K562 (cell line): ENCODE results near the gene NPAS1. TPM values are rescaled to one million over a fixed set of nuclear protein-coding genes. Genes with fewer than 3 reads are reported as not detected.

Source experiments
- ATAC-seq: fragments of 200-7000 bp; cut with Tn5 transposase; 3 replicates; pipeline ENCODE4 v1.9.1; 2020; ENCODE audit warnings: moderate library complexity
- BruUV-seq: library from RNA; stranded (reverse); fragments of 400-500 nt; replicated peaks from 2 replicates; lab custom pipeline; 2021; lab: Mats Ljungman, UMichigan
- CTCF ChIA-PET: fragments of 300-600 bp; formaldehyde crosslinking; extraction: SDS; loops from one replicate; lab custom pipeline; 2021; ENCODE audit warnings: low intra/inter-chr PET ratio; lab: Yijun Ruan, JAX
- POLR2A ChIA-PET: fragments of 300-600, 350-650 bp; sonication (Branson Sonifier 250); formaldehyde crosslinking; extraction: SDS; loops from one replicate; lab custom pipeline; 2021; ENCODE audit warnings: antibody characterized with exemption, inconsistent platforms; lab: Yijun Ruan, JAX
- DNase-seq, 4 experiments: peaks; one replicate each; pipeline versions ENCODE4 v3.0.0 to v3.0.0-alpha.2; 2011 to 2018; ENCODE audit warnings: low spot score in 3 of 4, mixed read lengths in 3 of 4; ENCODE audit errors: extremely low read depth in 1 of 4
- FAIRE-seq: peaks from 2 replicates; lab custom pipeline; 2011; peaks lifted over from hg19 to GRCh38; lab: Jason Lieb, UNC
- H2AFZ ChIP-seq: 2 replicates; pipeline ENCODE4 v1.6.0; 2011; ENCODE audit warnings: low read depth, low read length, control low read depth, inconsistent platforms
- H3K27ac ChIP-seq: fragments of 200-600 bp; 3 replicates; pipeline ENCODE4 v1.8.0; 2011; ENCODE audit warnings: low read depth, mild to moderate bottlenecking, control low read depth, inconsistent platforms, low read length, moderate library complexity, mixed read lengths; ENCODE audit errors: extremely low read depth
- H3K27me3 ChIP-seq, 2 experiments: fragments of 300-600 bp in 1 of 2; 2 replicates in 1 of 2; 3 replicates in 1 of 2; pipeline versions ENCODE4 v1.6.0 to v1.8.0; 2011; ENCODE audit warnings: inconsistent platforms in 2 of 2, low read length in 2 of 2, mild to moderate bottlenecking in 1 of 2, mixed read lengths in 1 of 2, moderate library complexity in 1 of 2; ENCODE audit not compliant: control insufficient read depth in 2 of 2, insufficient read depth in 2 of 2
- H3K36me3 ChIP-seq: fragments of 300-600 bp; 3 replicates; pipeline ENCODE4 v1.8.0; 2011; ENCODE audit warnings: mild to moderate bottlenecking, low read length, inconsistent platforms; ENCODE audit not compliant: control insufficient read depth, insufficient read depth
- H3K4me1 ChIP-seq, 2 experiments: fragments of 200-600 bp in 1 of 2; replicated peaks in 1 of 2; 2 replicates in 1 of 2; 3 replicates in 1 of 2; pipeline versions ENCODE4 v1.5.1 to v1.8.0; 2011; ENCODE audit warnings: inconsistent platforms in 2 of 2, low read length in 2 of 2, mild to moderate bottlenecking in 1 of 2, mixed read lengths in 1 of 2, moderate library complexity in 1 of 2; ENCODE audit not compliant: control insufficient read depth in 2 of 2, insufficient read depth in 2 of 2
- H3K4me2 ChIP-seq: 2 replicates; pipeline ENCODE4 v1.6.1; 2011; ENCODE audit warnings: low read length, control low read depth, inconsistent platforms, mixed read lengths; ENCODE audit not compliant: insufficient read depth
- H3K4me3 ChIP-seq: fragments of 200-600 bp; sonication (generic), shearing (Covaris generic); 2 replicates; pipeline ENCODE4 v1.5.1; 2016; ENCODE audit warnings: control low read depth, inconsistent platforms
- H3K79me2 ChIP-seq: fragments of 200-600 bp; 3 replicates; pipeline ENCODE4 v1.8.0; 2011; ENCODE audit warnings: low read length, inconsistent platforms; ENCODE audit not compliant: control insufficient read depth, insufficient read depth
- H3K9ac ChIP-seq, 2 experiments: 2 replicates each; pipeline versions ENCODE4 v1.6.0 to v1.6.1; 2011; ENCODE audit warnings: low read depth in 2 of 2, low read length in 2 of 2, control low read depth in 1 of 2, inconsistent platforms in 1 of 2, mild to moderate bottlenecking in 1 of 2, mixed read lengths in 1 of 2; ENCODE audit not compliant: insufficient read depth in 1 of 2
- H3K9me1 ChIP-seq: one replicate; pipeline ENCODE4 v1.6.0; 2011; ENCODE audit warnings: inconsistent platforms, mild to moderate bottlenecking, low read length, moderate library complexity; ENCODE audit not compliant: control insufficient read depth, insufficient read depth
- H3K9me3 ChIP-seq: replicated peaks from 2 replicates; pipeline ENCODE4 v1.5.1; 2011; ENCODE audit warnings: low read depth, low read length, inconsistent platforms; ENCODE audit not compliant: control insufficient read depth, insufficient read depth
- H4K20me1 ChIP-seq: replicated peaks from 2 replicates; pipeline ENCODE4 v1.6.1; 2011; ENCODE audit warnings: low read length, inconsistent platforms, mixed read lengths; ENCODE audit not compliant: control insufficient read depth, insufficient read depth
- POLR2A ChIP-seq: fragments of 450-650 bp; conservative IDR thresholded peaks from 2 replicates; pipeline ENCODE4 v1.6.1; 2016
- SMC3 ChIP-seq: conservative IDR thresholded peaks from 2 replicates; pipeline ENCODE4 v1.6.1; 2011; ENCODE audit warnings: low read depth, low read length, improper control_type of control experiment; ENCODE audit not compliant: insufficient read depth
- ZNF384 ChIP-seq: IDR thresholded peaks from 2 replicates; pipeline ENCODE4 v1.6.1; 2012; ENCODE audit warnings: low read depth, low read length, improper control_type of control experiment
- WGBS: fragments of 100-300 bp; shearing (Covaris generic); methylation state at CpG from one replicate; pipeline ENCODE4 v1.1.6; 2016; ENCODE audit warnings: low coverage, mixed read lengths; ENCODE audit not compliant: insufficient coverage; ENCODE audit errors: missing lambda C conversion rate; 5-methylcytosine and 5-hydroxymethylcytosine counted together
- in situ Hi-C: fragments of 300-500 bp; cut with MboI; formaldehyde crosslinking; loops from 4 replicates; pipeline ENCODE4 v1.15.0; 2018; ENCODE audit warnings: inconsistent platforms, mixed read lengths
- intact Hi-C: fragments of 100-400 bp; cut with micrococcal nuclease; formaldehyde crosslinking; loops from 2 replicates; pipeline ENCODE4 v1.14.2; 2022
- polyA plus RNA-seq, 8 experiments: library from polyadenylated mRNA; depleted of rRNA in 4 of 8; stranded (reverse) in 5 of 8; unstranded in 3 of 8; fragments of >200 nt; fragmentation: Nextera tagmentation in 2 of 8; fragmentation: Illumina TruSeq in 1 of 8; extraction: Ambion mirVana in 2 of 8; extraction: Trizol in 1 of 8; gene quantifications; 2 replicates each; pipeline versions ENCODE4 v1.2.1 to v1.2.3, GENCODE V29; 2011 to 2014; ENCODE audit warnings: inconsistent platforms in 1 of 8, missing spikeins in 1 of 8
- total RNA-seq, 7 experiments: library from RNA; depleted of rRNA in 6 of 7; stranded (reverse); fragments of >200 nt in 6 of 7; fragmentation: Illumina TruSeq in 2 of 7; extraction: Trizol in 2 of 7; gene quantifications; 2 replicates each; pipeline versions ENCODE4 v1.2.1 to v1.2.3, GENCODE V29; 2011 to 2021; ENCODE audit warnings: low replicate concordance in 1 of 7
- TF ChIP-seq, protein P1 (sequence below): fragments of 250-450 bp; sonication (Bioruptor Pico); IDR thresholded peaks from 2 replicates; pipeline ENCODE4 v1.9.0; 2021; ENCODE audit warnings: mild to moderate bottlenecking, inconsistent platforms
- TF ChIP-seq, protein P2 (sequence below), 2 experiments: fragments of 450-650 bp; formaldehyde crosslinking in 1 of 2; IDR thresholded peaks; 2 replicates each; pipeline versions ENCODE4 v1.4.0 to v1.6.1; 2014 to 2020; ENCODE audit warnings: mild to moderate bottlenecking in 2 of 2, borderline replicate concordance in 1 of 2, low read depth in 1 of 2
- TF ChIP-seq, protein P3 (sequence below): fragments of 450-650 bp; formaldehyde crosslinking; IDR thresholded peaks from 2 replicates; pipeline ENCODE4 v1.4.0; 2022; ENCODE audit warnings: missing genetic modification characterization

Gene NPAS1
- total and polyA plus RNA-seq, 9 of the 15 experiments (the other 6 are each of a cell fraction or from before 2014, with no cell fraction given), result 0.58 to 5.3 (median 2.0) TPM; not detected in 2

DNA sequence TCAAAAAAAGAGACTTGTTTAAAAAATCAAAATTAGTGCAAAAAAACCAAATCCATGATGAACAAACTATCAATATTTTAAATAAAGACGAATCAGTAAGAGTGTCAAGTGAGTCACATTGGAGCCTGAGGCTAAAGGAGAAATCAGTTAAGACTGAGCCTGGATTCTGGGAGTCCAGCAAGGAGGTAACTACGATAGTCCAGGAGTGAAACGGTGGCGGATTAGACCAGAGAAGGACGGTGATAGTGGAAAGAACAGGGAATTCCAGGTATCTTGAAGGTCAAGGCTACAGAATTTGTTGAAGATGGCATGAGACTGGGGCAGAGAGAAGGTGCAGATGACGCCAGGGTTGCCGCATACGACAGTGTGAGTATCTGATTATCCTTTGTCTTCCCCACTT is 7.0 kb upstream of the NPAS1 start (continued):
- TF ChIP-seq, protein P1, sequence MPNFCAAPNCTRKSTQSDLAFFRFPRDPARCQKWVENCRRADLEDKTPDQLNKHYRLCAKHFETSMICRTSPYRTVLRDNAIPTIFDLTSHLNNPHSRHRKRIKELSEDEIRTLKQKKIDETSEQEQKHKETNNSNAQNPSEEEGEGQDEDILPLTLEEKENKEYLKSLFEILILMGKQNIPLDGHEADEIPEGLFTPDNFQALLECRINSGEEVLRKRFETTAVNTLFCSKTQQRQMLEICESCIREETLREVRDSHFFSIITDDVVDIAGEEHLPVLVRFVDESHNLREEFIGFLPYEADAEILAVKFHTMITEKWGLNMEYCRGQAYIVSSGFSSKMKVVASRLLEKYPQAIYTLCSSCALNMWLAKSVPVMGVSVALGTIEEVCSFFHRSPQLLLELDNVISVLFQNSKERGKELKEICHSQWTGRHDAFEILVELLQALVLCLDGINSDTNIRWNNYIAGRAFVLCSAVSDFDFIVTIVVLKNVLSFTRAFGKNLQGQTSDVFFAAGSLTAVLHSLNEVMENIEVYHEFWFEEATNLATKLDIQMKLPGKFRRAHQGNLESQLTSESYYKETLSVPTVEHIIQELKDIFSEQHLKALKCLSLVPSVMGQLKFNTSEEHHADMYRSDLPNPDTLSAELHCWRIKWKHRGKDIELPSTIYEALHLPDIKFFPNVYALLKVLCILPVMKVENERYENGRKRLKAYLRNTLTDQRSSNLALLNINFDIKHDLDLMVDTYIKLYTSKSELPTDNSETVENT, result no peak
- TF ChIP-seq POLR2A (no peak), SMC3 (no peak), ZNF384 (no peak)

DNA sequence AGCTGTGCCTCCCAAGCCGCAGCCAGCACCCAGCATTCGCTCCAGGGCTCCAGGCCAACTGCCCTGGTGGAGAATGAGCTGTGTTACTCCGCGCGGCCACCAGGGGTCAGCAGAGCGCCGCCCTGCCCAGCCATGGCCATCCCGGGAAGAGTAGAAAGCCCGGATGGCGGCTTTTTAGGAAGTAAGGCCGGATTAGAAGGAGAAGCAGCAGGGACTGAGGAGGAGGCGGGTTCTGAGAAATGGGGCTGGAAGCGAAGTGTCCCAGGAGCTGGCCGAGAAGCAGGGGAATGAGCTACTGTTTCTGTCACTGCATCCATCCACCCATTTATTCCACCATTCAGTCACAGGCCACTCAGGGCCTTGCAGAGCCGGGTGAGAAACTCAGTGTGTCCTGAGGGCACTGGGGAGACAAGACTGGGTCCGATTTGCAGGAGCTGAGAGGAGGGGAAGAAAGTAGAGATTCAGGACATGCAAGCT is 6.6 kb upstream of the NPAS1 start:
- H3K27me3 ChIP-seq, result no peaks in the 10 kb centered on the region
- H3K9ac ChIP-seq, result peak overlapping the region in 1 of 2 experiments; percentile 80; a peak in 2 of 4 replicates
- H3K36me3 ChIP-seq, result no peaks in the 10 kb centered on the region
- intact Hi-C loops (loop anchor here (1.0 to 10.0 kb wide), 4 partner anchors 19 to 229 kb away; no protein-coding TSS in a partner anchor), in situ Hi-C loops (no loop called here)
- BruUV-seq, result no TSS peak
- ATAC-seq (peak; percentile 98), DNase-seq (peak; percentile 81 to 87 (median 83)), FAIRE-seq (peak; percentile 92)
- no peaks in the 10 kb centered on the region for H3K9me1 ChIP-seq
- no peak overlapping the region for H3K27ac ChIP-seq
- ChIA-PET POLR2A (interaction anchor here (0.6 to 1.2 kb wide), 7 partner anchors 9 to 152 kb away, joined by 3 to 5 read pairs (median 3); partner anchors contain the start of gene ZC3H4), CTCF (interaction anchor here (0.8 to 2.3 kb wide), 3 partner anchors 19 to 112 kb away, joined by 3 to 14 read pairs (median 4); no protein-coding TSS in a partner anchor)
- H3K4me2 ChIP-seq, result peak overlapping the region; percentile 53
- no peaks in the 10 kb centered on the region for H3K9me3 ChIP-seq
- no peak overlapping the region for H3K4me3 ChIP-seq
- WGBS, result 5% methylated on average over 16 of the region's 16 CpGs
- H2AFZ ChIP-seq, result peak overlapping the region; percentile 78
- H3K79me2 ChIP-seq, result no peaks in the 10 kb centered on the region
- H4K20me1 ChIP-seq, result no peaks in the 10 kb centered on the region
- peaks cover 3 to 9% of the 10 kb centered on the region in 2 experiments; a peak in 3 of 5 replicates for H3K4me1 ChIP-seq
- TF ChIP-seq, protein P2, sequence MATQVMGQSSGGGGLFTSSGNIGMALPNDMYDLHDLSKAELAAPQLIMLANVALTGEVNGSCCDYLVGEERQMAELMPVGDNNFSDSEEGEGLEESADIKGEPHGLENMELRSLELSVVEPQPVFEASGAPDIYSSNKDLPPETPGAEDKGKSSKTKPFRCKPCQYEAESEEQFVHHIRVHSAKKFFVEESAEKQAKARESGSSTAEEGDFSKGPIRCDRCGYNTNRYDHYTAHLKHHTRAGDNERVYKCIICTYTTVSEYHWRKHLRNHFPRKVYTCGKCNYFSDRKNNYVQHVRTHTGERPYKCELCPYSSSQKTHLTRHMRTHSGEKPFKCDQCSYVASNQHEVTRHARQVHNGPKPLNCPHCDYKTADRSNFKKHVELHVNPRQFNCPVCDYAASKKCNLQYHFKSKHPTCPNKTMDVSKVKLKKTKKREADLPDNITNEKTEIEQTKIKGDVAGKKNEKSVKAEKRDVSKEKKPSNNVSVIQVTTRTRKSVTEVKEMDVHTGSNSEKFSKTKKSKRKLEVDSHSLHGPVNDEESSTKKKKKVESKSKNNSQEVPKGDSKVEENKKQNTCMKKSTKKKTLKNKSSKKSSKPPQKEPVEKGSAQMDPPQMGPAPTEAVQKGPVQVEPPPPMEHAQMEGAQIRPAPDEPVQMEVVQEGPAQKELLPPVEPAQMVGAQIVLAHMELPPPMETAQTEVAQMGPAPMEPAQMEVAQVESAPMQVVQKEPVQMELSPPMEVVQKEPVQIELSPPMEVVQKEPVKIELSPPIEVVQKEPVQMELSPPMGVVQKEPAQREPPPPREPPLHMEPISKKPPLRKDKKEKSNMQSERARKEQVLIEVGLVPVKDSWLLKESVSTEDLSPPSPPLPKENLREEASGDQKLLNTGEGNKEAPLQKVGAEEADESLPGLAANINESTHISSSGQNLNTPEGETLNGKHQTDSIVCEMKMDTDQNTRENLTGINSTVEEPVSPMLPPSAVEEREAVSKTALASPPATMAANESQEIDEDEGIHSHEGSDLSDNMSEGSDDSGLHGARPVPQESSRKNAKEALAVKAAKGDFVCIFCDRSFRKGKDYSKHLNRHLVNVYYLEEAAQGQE (IDR thresholded peaks at IDR 0.05; ENCODE audit: borderline replicate concordance), result peak; percentile 86
- TF ChIP-seq, protein P2 (CRISPR knock-in tag; IDR thresholded peaks at IDR 0.05; ENCODE audit: low read depth), result no peak
- TF ChIP-seq, protein P3, sequence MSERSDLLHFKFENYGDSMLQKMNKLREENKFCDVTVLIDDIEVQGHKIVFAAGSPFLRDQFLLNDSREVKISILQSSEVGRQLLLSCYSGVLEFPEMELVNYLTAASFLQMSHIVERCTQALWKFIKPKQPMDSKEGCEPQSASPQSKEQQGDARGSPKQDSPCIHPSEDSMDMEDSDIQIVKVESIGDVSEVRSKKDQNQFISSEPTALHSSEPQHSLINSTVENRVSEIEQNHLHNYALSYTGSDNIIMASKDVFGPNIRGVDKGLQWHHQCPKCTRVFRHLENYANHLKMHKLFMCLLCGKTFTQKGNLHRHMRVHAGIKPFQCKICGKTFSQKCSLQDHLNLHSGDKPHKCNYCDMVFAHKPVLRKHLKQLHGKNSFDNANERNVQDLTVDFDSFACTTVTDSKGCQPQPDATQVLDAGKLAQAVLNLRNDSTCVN (CRISPR knock-in tag), result 0 out of 2 replicates have a peak, but pooled peaks have one; percentile 7
